IMR-90 (cell line): ENCODE data around the gene KCNQ2.

Experiments
- CTCF ChIP-seq: conservative IDR thresholded peaks from 2 replicates; pipeline ENCODE4 v1.5.1; 2012; ENCODE audit warnings: mild to moderate bottlenecking, low read depth, low read length, improper control_type of control experiment
- FOS ChIP-seq: fragments of 150-350 bp; IDR thresholded peaks from 2 replicates; pipeline ENCODE4 v1.6.1; 2016; ENCODE audit warnings: low read depth, low read length
- POLR2A ChIP-seq: IDR thresholded peaks from 2 replicates; pipeline ENCODE4 v1.6.1; 2012; ENCODE audit warnings: mild to moderate bottlenecking, low read depth, low read length

GRCh38 chr20:63422653-63423052, 49.8 kb downstream of the KCNQ2 start:
- TF ChIP-seq CTCF (no peak), FOS (no peak), POLR2A (no peak)
